HT1080 (cell line): ENCODE data around the gene HK1. TPM values are rescaled to one million over a fixed set of nuclear protein-coding genes. Genes with fewer than 3 reads are reported as not detected.
"Not testable (repeated sequence)": the region's sequence is repeated elsewhere in the genome, so short reads cannot be mapped to it uniquely, and the experiment has no call there.

Experiments
- DNase-seq: peaks from one replicate; pipeline ENCODE4 v3.0.0-alpha.2; 2015; ENCODE audit warnings: low read depth
- total RNA-seq: library from RNA; depleted of rRNA; stranded (reverse); fragments of >200 nt; shearing (Covaris generic); gene quantifications from 2 replicates; pipeline ENCODE4 v1.2.3, GENCODE V29; 2014

HK1 gene
- total RNA-seq, 1 experiment from 2014 or later, result 150 TPM

DNA sequence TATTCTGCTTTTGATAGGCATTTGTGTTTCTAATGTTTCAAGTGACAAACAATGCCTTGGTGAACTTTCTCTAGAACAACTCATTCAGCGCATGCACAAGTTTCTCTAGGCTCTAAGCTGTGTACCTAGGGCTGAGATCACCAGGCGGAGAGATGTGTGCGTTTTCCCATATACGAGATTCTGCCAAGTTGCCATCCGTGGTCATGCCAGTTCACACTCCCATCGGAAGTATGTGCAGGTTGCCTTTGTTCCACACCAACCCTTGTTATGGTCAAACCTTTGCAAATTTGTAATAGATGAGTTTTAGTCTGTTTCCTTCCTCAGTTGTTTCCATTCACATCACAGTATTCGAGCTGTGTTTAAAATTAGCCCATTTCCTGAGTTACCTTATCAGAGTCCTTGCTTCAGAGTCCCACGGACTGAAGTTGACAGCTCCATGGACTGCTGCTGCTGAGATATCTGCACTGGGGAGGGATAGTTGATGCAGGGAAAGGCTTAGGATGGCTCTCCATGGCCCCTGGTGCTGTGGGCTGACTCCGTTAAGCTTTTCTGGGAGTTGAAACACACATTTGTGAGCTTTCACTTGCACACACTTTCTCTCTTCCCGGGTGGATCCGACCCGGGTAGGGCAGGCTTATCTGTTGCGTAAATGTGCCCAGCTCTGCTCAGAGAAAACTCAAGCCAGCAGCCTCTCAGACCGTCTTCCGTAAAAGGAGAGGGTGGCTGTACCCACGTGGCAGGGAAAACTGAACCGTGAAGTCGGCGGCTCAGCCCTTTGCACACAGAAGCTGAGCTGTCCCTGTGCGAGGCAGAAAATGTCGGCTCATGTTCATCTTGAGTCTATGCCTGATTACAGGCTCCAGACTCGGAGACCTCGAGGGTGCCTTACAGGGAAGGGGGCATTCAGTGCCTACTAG is 49.4 kb downstream of the HK1 start:
- no peak for DNase-seq

DNA sequence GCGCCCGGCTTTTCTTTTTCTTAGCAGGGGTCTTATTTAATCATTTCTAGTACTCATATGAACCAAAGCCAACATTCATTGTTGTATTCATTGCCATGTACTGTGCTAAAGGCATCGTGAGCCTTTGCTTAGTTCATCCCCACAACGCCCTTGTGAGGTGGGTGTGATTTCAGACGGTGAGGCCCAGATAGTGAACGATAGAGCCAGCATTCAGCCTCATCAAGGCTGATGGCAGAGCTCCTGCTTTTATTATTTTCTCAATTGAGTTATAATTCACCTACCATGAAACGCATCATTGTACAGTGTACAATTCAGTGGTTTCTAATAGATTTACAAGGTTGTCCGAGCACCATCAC is 50.1 kb downstream of the HK1 start:
- DNase-seq, result no peak

DNA sequence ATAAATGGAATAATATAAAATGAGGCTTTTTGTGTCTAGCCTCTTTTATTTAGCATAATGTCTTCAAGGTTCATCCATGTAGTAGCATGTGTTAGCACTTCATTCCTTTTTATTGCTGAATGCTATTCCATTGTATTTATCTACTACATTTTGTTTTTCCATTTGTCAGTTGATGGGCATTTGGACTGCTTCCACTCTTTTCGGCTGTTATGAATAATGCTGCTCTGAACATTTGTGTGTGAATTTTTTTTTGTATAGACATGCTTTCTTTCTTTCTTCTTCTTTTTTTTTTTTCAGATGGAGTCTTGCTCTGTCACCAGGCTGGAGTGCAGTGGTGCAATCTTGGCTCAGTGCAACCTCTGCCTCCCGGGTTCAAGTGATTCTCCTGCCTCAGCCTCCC is 50.6 kb downstream of the HK1 start:
- DNase-seq, result not testable (repeated sequence)

DNA sequence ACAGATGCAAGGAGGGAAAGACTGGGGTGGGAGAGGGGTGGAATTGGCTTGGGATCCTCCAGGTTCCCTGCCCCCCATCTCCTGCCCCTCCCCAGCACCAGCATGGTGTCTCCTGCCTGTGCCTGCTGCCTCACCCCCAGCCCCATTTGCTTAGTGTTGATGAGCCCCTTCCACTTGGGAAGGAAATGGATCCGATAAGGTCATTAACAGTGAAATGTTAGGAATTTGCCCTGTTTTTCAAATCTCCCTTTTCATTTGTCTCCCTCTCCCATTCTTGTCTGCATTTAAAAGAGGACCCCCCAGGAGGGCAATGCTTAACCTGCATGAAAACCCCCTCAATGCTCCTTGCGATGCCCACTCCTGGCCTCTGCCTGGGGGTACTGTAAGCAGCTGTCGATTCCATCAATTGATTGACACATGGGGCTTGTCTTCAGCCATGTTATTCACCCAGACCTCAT is 51.5 kb downstream of the HK1 start:
- no peak for DNase-seq

DNA sequence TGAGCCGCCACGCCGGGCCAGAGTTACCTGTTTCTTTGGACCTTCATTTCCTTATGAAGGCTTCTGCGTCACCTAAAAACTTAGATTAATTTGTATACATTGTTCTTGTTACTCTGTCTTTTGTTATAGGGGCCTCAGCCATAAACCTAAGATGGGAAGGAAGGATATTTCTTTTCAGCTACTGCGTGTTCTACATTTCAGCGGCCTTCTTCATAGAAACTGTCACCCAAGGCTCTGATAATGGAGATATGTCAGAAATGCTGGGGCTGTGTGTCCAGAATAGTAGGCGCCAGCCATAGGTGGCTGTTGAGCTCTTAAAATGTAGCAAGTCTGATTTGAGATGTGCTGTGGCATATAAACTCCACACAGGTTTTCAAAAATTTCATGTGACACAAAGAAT is 52.9 kb downstream of the HK1 start:
- no peak for DNase-seq

DNA sequence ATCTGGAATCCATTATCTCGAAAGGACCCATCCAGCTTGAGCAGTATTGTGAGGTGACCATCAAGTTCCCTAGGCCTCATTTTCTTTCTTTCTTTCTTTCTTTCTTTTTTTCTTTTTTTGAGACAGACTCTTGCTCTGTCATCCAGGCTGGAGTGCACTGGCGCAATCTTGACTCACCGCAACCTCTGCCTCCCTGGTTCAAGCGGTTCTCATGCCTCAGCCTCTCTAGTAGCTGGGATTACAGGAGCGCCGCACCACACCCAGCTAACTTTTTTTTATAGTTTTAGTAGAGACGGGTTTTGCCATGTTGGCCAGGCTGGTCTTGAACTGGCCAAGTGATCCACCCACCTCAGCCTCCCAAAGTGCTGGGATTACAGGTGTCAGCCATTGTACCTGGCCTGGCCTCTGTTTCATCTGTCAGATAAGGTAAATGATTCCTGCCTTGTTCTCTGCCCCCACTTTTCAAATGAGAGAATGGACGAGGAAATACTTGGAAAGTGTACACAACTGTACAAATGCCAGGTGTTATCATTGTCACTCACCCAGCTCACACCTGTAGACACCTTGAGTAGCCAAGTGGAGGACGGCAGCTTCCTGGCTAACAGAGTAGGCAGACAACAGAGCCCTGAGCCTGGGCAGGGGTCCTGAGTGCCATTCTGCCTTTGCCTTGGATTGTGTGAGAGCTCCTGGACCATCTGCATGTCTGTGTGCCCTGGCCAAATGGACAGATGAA is 54.1 kb downstream of the HK1 start:
- no peak for DNase-seq

DNA sequence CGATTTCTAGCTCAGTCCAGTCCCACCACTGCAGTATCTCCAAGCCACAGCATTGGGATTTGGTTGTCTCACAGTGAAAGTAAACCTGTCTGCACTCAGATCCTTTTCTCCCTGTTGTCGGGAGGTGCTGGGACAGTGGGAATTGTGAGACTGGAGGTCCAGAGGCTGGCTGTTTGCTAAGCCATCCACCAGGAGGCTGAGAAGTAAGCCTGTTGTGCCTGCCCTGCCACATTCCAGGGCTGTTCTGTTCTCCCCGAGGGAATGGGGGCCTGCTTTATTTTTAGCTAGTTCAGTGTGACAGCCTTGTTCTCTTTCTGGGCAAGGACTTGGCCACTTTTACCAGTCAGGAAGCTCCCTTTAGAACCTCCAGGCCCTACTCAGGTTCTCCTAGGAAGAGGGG is 54.9 kb downstream of the HK1 start:
- no peak for DNase-seq

DNA sequence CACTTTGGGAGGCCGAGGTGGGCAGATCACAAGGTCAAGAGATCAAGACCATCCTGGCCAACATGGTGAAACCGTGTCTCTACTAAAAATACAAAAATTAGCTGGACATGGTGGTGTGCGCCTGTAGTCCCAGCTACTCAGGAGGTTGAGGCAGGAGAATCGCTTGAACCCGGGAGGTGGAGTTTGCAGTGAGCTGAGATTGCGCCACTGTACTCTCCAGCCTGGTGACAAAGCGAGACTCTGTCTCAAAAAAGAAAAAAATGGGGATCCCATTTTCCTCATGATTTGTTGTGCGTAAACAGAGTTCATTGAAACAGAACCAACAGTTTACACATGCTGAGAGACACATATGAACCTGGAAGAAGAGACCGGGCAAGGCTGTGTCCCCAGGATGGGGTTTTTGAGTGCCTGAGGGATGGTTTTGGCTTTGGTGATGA is 55.6 kb downstream of the HK1 start:
- DNase-seq, result not testable (repeated sequence)

DNA sequence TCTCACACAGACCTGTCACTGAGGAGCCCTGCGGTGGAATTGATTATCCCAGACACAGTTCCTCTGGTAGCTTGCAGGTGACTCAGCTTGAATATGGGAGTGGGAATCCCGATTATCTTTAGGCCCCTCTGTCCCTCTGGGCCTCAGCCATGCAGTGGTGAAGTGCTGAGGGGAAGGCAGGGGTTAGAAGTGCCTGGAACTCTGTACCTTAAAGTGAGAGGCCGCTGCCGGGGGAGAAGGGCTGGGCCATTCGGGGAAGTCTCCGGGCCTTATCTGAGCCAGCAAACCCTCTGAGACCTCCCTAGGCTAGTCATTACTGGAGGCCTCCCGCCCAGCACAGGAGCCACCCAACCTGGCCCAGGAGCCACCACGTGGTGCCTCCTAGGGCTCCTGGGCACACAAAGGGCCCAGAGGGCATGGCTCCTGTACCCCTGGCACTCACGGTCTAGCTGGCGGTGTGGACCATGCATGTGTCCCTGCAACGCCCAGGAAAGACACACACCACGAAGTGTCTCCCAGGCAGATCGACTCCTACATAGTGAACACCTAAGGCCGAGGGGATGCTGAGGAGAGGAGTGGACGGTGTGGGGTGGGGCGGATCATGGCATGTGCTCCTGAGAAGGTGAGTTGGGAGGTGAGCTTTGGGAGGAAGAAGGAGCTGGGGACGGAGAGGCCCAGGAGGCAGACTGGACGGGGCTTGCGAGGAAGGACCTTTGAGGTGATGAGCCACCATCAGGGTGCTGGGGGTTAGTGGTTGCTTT is 56.2 kb downstream of the HK1 start:
- no peak for DNase-seq

DNA sequence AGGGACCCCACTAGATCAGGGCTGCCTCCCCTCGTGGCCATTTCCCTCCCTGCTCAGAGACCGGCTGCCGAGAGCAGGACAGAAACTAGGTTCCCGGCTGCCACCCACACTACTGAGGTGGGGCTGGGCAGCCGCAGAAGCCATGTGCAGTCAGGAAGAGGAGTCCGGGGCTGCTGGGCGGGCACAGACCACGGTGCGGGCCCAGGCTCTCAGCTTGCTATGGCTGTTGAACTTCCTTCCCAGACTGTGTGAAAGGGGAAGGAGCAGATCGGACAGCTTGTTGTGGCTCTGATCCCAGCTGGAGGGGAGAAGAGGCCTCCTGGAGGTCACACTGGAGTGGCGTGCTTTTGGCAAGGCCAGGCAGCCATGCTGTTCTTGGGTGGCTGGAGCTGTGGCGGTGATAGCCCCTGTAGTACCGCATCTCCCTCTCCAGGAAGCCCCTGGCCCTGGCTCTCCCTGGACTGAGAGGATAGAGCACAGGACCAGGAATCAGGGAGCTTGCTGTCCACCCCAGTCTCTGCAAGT is 56.8 kb downstream of the HK1 start:
- DNase-seq, result no peak

DNA sequence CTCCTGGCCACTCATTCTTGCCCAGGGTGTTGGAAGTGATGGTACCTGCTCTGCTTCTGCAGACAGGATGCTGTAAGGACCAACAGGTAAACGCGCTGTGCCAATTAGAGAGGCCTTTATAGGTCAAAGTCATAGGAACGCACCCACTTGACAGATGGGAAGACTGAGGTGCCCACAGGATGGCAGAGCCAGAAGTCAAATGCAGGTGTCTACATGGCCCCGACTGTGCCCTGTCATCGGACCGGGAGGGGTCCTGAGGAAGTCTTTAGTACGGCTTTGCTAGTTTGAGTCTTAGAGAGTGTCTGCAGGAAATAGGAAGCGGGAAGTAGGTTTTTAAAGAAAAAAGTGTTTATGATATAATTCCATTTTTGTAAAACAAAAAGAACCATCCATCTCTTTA is 57.3 kb downstream of the HK1 start:
- no peak for DNase-seq

DNA sequence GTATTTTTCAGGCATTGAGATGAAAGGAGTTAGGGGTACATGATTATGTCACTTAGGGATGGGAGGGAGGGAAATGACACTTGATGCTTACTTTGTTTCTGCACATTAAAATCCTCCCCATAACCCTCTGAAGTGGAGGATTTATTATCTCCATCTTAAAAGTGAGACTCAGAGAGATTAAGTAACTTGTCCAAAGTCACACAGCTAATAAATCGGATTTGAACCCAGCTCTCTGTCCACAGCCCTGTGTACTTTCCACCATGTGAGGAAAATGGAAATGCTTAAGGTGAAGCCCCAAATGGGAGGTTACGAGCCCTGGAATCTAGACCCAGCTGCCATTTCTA is 58.6 kb downstream of the HK1 start:
- no peak for DNase-seq

DNA sequence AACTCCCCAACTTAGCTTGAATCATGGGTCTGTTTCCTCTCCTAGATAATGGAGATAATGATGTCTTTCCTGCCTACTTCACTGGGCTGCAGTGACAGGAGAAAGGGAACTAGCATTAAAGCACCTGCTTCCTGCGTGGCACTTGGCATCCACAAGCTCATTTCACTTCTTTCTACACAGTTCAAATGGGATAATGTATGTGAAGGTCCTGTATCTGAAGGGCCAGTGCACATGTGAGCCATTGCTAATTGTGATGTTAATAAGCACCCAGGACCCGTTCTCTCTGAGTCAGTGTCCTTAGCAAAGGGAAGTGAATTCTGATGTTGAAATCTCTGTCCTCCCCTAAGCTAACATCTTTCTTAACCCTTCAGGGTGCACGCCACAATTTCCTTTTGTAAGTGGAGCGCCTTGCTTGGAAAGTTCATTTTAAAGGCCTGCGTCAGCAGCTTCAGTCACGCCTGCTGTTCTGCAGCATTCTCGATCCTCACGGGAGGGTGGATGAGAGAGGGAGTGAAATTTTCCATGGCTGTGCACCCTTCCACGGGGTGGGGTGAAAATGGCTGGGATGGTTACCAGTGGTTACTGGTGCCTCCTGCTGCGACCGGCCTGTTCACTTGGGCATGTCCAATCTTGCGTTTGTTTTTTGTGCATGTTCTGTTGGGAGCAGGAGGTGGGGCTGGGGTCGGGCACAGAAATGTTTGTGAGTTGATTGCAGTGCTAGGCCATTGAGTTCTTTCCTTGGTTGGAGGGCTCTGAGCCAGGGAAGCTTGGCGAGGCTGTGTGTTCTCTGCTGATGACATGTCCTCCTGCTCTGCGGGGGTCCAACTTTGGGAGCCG is 59.2 kb downstream of the HK1 start:
- DNase-seq, result no peak

DNA sequence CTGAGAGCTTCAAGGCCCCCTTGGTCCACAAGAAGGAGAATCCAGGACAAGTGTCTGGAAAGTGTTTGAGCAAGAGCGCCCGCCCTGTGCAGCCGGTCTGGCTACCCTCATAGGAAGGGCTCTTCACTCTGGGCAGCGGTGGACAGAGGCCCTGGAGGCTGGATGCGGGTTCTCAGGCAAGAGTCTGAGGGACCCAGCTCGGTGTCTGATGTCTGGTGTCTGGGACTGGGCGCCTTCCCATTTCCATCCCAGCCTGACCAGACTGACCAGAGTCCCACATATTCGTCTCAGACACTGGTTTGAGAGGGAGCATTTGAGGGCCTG is 59.8 kb downstream of the HK1 start:
- no peak for DNase-seq

DNA sequence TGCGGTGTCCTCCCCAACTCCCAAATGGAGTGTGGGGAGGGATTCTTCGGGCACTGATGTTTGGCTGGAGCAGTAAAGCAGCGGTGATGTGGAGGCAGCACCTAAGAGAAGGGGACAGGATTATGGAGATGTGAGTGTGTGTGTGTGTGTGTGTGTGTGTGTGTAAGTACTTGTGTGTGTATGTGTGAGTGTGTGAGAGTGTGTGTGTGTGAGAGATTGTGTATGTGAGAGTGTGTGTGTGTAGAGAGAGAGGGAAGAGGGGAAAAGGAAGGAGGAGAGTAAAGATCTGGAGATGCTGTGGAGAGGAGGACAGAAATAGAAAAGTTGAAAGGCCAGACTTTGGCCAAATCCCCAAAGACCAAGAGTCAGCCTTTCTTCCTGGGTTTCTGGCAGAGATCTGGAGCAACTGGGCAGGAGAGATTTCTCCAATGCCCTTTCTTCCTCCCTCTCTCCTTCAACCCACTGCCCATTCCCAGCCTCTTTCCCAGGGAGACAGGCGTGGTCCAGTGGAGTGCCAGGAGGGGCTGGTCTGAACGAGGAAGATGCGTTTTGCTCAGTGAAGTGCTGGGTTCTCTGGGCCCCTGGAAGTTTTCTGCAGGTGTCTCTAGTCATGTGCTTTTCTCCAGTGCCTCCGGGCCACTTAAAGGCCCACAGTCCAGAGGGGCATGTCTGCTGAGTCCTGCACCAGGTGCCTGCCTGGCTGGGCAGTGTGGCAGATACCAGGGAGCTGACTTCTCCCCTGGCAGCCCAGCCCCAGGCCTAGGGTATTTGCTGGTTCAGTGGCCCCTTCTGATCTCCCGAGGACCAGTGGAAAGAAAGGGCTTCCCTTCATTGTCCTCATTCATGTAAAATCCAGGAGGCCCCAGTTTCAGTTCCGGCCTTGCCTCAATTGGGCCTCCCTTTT is 60.5 kb downstream of the HK1 start:
- DNase-seq, result no peak

DNA sequence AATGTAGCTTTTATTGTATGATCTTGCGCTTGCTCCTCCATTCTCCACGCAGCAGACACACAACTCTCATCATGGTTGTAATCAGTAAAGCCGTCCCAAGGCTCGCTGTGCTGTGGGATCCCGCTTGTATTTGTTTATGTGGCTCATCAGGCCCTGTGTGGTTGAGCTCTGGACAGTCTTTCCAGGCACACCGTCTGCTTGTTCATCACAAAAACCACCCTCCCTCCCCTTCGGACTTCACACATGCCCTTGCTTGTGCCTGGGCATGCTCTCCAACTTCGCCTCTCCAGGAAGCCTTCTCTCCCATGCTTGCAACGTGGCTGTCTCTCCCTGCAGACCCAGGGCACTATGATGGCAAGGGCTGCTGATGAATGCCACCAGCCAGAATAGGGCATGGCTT is 62.4 kb downstream of the HK1 start:
- no peak for DNase-seq

DNA sequence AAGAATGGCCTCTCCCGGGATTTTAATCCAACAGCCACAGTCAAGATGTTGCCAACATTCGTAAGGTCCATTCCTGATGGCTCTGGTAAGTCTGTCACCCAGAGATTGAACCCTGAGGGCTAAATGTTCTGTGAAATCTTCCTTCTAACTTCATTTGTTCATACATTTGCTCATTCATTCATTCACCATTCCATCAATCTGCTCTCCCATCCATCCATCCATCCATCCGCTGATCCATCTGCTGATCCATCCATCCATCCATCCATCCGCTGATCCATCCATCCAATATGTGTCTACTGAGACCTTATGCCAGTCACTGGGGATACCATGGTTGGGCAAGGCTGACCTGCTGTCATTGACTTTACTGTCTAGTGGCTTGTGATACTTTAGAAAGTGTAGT is 65.6 kb downstream of the HK1 start:
- DNase-seq, result no peak

DNA sequence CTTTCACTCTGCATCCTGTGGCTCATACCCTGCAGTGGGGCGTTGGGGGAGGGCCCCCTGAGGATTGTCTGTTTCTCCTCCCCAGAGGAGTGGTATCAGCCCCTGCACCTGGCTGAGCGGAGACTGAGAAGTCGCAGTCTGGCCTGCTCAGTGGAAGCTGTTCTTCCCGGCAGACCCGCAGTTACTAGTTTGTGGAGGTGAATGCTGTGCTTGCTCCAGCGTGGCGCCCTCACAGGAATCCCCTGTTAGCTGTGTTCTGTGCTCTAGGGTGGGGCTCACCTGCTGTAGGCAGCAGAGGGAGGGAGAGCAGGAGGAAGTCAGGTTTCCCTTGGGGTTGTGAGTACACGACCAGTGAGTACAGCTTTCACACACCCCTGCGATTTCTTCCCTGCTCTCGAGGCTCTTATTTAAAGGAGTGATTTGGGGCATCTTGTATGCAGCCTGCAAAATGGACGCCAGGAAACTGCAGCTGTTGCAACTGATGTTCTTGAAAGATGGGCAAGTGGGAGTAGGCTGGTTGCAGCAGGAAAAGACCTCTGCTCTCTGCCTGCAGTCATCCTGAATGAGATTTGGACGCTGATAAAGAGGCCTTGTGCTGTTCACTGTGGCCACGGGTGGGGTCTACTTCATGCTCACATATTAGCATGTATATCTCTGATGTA is 66.4 kb downstream of the HK1 start:
- no peak for DNase-seq

DNA sequence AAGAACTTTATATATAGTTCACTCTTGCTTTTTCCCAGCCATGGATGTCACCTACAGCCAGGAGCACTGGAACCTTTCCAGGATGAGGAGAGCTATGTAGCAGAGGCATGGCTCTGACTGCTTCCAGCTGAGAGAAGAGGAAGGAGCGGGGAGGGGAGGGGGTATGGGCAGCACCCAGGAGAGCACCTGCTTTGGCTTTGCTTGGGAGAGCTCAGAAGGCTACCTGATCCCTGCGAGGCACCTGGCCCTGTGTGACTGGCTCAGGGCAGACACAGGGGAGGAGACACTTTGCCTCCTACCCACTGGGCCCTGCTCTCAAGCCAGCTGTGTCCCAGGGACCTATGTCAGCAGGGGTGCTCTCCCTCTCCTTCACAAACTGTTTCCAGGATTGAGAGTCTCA is 67.1 kb downstream of the HK1 start:
- no peak for DNase-seq
